H1 (cell line): Measurements from ENCODE around the gene ASB7. TPM values are rescaled to one million over a fixed set of nuclear protein-coding genes. Genes with fewer than 3 reads are reported as not detected.

Source experiments
- CTCF ChIA-PET: fragments of 300-600 bp; sonication (Branson Sonifier 250); formaldehyde crosslinking; loops from one replicate; lab custom pipeline; 2021; ENCODE audit not compliant: partially characterized antibody; lab: Charles Lee
- POLR2A ChIA-PET: fragments of 300-600 bp; sonication (Branson Sonifier 250); formaldehyde crosslinking; loops from one replicate; lab custom pipeline; 2021; ENCODE audit warnings: inconsistent platforms; ENCODE audit not compliant: partially characterized antibody; lab: Charles Lee
- DNase-seq, 2 experiments: peaks; one replicate each; pipeline versions ENCODE4 v3.0.0 to v3.0.0-alpha.2; 2010 to 2022; ENCODE audit warnings: low spot score in 2 of 2, low read depth in 1 of 2, mixed read lengths in 1 of 2
- FAIRE-seq: peaks from 2 replicates; lab custom pipeline; 2011; peaks lifted over from hg19 to GRCh38; lab: Jason Lieb, UNC
- H2AFZ ChIP-seq: 2 replicates; pipeline ENCODE4 v1.8.1; 2012; ENCODE audit warnings: low read length, inconsistent platforms
- H2AK5ac ChIP-seq: 2 replicates; pipeline ENCODE4 v1.6.1; 2013; ENCODE audit warnings: low read depth, low read length
- H2BK120ac ChIP-seq: replicated peaks from 2 replicates; pipeline ENCODE3; 2013; ENCODE audit warnings: low read depth, low read length, inconsistent platforms
- H2BK12ac ChIP-seq: 2 replicates; pipeline ENCODE4 v1.6.1; 2013; ENCODE audit warnings: low read depth, low read length
- H2BK15ac ChIP-seq: 2 replicates; pipeline ENCODE4 v1.6.1; 2013; ENCODE audit warnings: low read length
- H2BK20ac ChIP-seq: 2 replicates; pipeline ENCODE4 v1.6.1; 2013; ENCODE audit warnings: low read length
- H2BK5ac ChIP-seq: 2 replicates; pipeline ENCODE4 v1.6.1; 2013; ENCODE audit warnings: low read depth, low read length
- H3K14ac ChIP-seq: 2 replicates; pipeline ENCODE4 v1.6.1; 2013; ENCODE audit warnings: inconsistent platforms; ENCODE audit not compliant: insufficient read length
- H3K18ac ChIP-seq: 2 replicates; pipeline ENCODE4 v1.6.1; 2013; ENCODE audit warnings: low read length; ENCODE audit errors: extremely low read depth
- H3K23ac ChIP-seq: 2 replicates; pipeline ENCODE4 v1.6.1; 2013; ENCODE audit warnings: inconsistent platforms; ENCODE audit not compliant: insufficient read length
- H3K23me2 ChIP-seq: 2 replicates; pipeline ENCODE4 v1.6.1; 2013; ENCODE audit warnings: low read depth, low read length
- H3K27ac ChIP-seq: 2 replicates; pipeline ENCODE4 v1.6.1; 2011; ENCODE audit warnings: low read depth, low read length, inconsistent platforms
- H3K27me3 ChIP-seq, 4 experiments: replicated peaks in 1 of 4; 1 replicate in 1 of 4; 2 replicates in 3 of 4; pipeline versions ENCODE4 v1.6.1 to v1.8.1; 2011 to 2013; ENCODE audit warnings: low read length in 3 of 4, mild to moderate bottlenecking in 3 of 4, inconsistent platforms in 2 of 4, mixed read lengths in 2 of 4, moderate library complexity in 1 of 4; ENCODE audit not compliant: control insufficient read depth in 3 of 4, insufficient read depth in 3 of 4; ENCODE audit errors: extremely low read depth in 1 of 4
- H3K36me3 ChIP-seq, 4 experiments: 2 replicates each; pipeline versions ENCODE4 v1.6.1 to v1.8.1; 2011 to 2013; ENCODE audit warnings: mild to moderate bottlenecking in 4 of 4, low read length in 3 of 4, moderate library complexity in 2 of 4, control low read depth in 1 of 4, inconsistent platforms in 1 of 4; ENCODE audit not compliant: insufficient read depth in 4 of 4, control insufficient read depth in 2 of 4
- H3K4ac ChIP-seq: replicated peaks from 2 replicates; pipeline ENCODE3; 2013; ENCODE audit warnings: low read length, low read depth, mixed read lengths, inconsistent platforms; ENCODE audit not compliant: insufficient read length
- H3K4me1 ChIP-seq, 4 experiments: replicated peaks in 1 of 4; 1 replicate in 1 of 4; 2 replicates in 3 of 4; pipeline versions ENCODE4 v1.6.1 to v1.8.1; 2011 to 2013; ENCODE audit warnings: low read length in 3 of 4, inconsistent platforms in 2 of 4, mixed read lengths in 1 of 4; ENCODE audit not compliant: insufficient read depth in 4 of 4, control insufficient read depth in 3 of 4
- H3K4me2 ChIP-seq, 2 experiments: 2 replicates each; pipeline versions ENCODE4 v1.6.1 to v1.8.1; 2011 to 2013; ENCODE audit warnings: low read depth in 2 of 2, low read length in 2 of 2, control low read depth in 1 of 2, inconsistent platforms in 1 of 2, mild to moderate bottlenecking in 1 of 2; ENCODE audit not compliant: insufficient read depth in 1 of 2
- H3K4me3 ChIP-seq, 4 experiments: fragments of 200-600, 300-600 bp in 1 of 4; sonication (generic), shearing (Covaris generic), sonication (Bioruptor Twin) in 1 of 4; 2 replicates each; pipeline versions ENCODE4 v1.5.1 to v1.8.1; 2011 to 2016; ENCODE audit warnings: low read length in 4 of 4, low read depth in 3 of 4, control low read depth in 2 of 4, inconsistent platforms in 2 of 4, mild to moderate bottlenecking in 2 of 4, mixed read lengths in 1 of 4, moderate library complexity in 1 of 4; ENCODE audit not compliant: insufficient read depth in 2 of 4; ENCODE audit errors: extremely low read depth in 1 of 4
- H3K56ac ChIP-seq: replicated peaks from 2 replicates; pipeline ENCODE3; 2013; ENCODE audit warnings: low read depth, mild to moderate bottlenecking, mixed read lengths, low read length, inconsistent platforms; ENCODE audit not compliant: insufficient read length
- H3K79me1 ChIP-seq: 2 replicates; pipeline ENCODE4 v1.6.1; 2013; ENCODE audit warnings: low read depth, low read length, control low read depth
- H3K79me2 ChIP-seq, 2 experiments: 2 replicates each; pipeline versions ENCODE4 v1.6.1 to v1.8.1; 2012 to 2013; ENCODE audit warnings: low read length in 2 of 2, mild to moderate bottlenecking in 2 of 2, inconsistent platforms in 1 of 2; ENCODE audit not compliant: insufficient read depth in 2 of 2, control insufficient read depth in 1 of 2
- H3K9ac ChIP-seq, 4 experiments: replicated peaks in 1 of 4; 1 replicate in 1 of 4; 2 replicates in 3 of 4; pipeline versions ENCODE4 v1.6.1 to v1.8.1; 2011 to 2013; ENCODE audit warnings: low read depth in 3 of 4, low read length in 3 of 4, control low read depth in 2 of 4, mild to moderate bottlenecking in 2 of 4, moderate library complexity in 2 of 4, inconsistent platforms in 1 of 4; ENCODE audit errors: extremely low read depth in 1 of 4
- H3K9me3 ChIP-seq, 2 experiments: 2 replicates each; pipeline versions ENCODE4 v1.6.1 to v1.8.1; 2012 to 2013; ENCODE audit warnings: mild to moderate bottlenecking in 2 of 2, moderate library complexity in 2 of 2, control low read depth in 1 of 2, inconsistent platforms in 1 of 2, low read depth in 1 of 2, low read length in 1 of 2, mixed read lengths in 1 of 2; ENCODE audit not compliant: insufficient read depth in 2 of 2
- H4K20me1 ChIP-seq, 2 experiments: replicated peaks in 1 of 2; 2 replicates each; pipeline versions ENCODE3 to v1.8.1; 2011 to 2013; ENCODE audit warnings: inconsistent platforms in 2 of 2, low read length in 2 of 2, mild to moderate bottlenecking in 1 of 2; ENCODE audit not compliant: insufficient read depth in 2 of 2, control insufficient read depth in 1 of 2
- H4K5ac ChIP-seq: 2 replicates; pipeline ENCODE4 v1.6.1; 2013; ENCODE audit warnings: low read length, low read depth, mixed read lengths, inconsistent platforms; ENCODE audit not compliant: insufficient read length
- H4K8ac ChIP-seq: 2 replicates; pipeline ENCODE4 v1.8.0; 2013; ENCODE audit warnings: mild to moderate bottlenecking, moderate library complexity, low read length, inconsistent platforms; ENCODE audit not compliant: insufficient read depth; ENCODE audit errors: extremely low read depth
- H4K91ac ChIP-seq: replicated peaks from 2 replicates; pipeline ENCODE3; 2013; ENCODE audit warnings: low read length, mixed read lengths, inconsistent platforms; ENCODE audit not compliant: insufficient read length
- JUND ChIP-seq: IDR thresholded peaks from 2 replicates; pipeline ENCODE4 v1.6.1; 2011; ENCODE audit warnings: mild to moderate bottlenecking, improper control_type of control experiment, low read length
- YY1 ChIP-seq: IDR thresholded peaks from 2 replicates; pipeline ENCODE4 v1.6.1; 2011; ENCODE audit warnings: low read depth, mild to moderate bottlenecking, low read length
- WGBS, 2 experiments: shearing (Covaris generic) in 1 of 2; methylation state at CpG; one replicate each; pipeline versions ENCODE4 v1.1.6 to v1.1.7; 2013 to 2015; ENCODE audit warnings: low lambda C conversion rate in 2 of 2, mixed read lengths in 2 of 2, inconsistent platforms in 1 of 2, low coverage in 1 of 2, missing lambda C conversion rate in 1 of 2; ENCODE audit not compliant: insufficient replicate concordance in 2 of 2, insufficient coverage in 1 of 2, insufficient read length in 1 of 2; ENCODE audit errors: extremely low coverage in 1 of 2, missing lambda C conversion rate in 1 of 2; 5-methylcytosine and 5-hydroxymethylcytosine counted together
- polyA plus RNA-seq, 7 experiments: library from polyadenylated mRNA; depleted of rRNA in 3 of 7; stranded (reverse) in 5 of 7; unstranded in 2 of 7; fragments of >200 nt in 5 of 7; fragments of 200-250 nt in 2 of 7; gene quantifications; 1 replicate in 5 of 7; 2 replicates in 1 of 7; 4 replicates in 1 of 7; pipeline versions ENCODE4 v1.2.1 to v1.2.3, GENCODE V29; 2011 to 2013; ENCODE audit warnings: missing spikeins in 2 of 7, mixed read lengths in 2 of 7
- total RNA-seq: library from RNA; stranded (reverse); fragmentation: NEBNext Ultra II Directional; extraction: Animal tissue kit (Norgen Biotek cat#: 25700); gene quantifications from 2 replicates; pipeline ENCODE4 v1.2.1, GENCODE V29; 2021

ASB7 gene
- total and polyA plus RNA-seq, 2 of the 8 experiments (the other 6 are each of a cell fraction or from before 2014, with no cell fraction given) = 5.2 to 12.8 TPM

GRCh38 chr15:100670505-100671021, 68.2 kb downstream of the ASB7 start:
- H3K9ac ChIP-seq = no peak overlapping the region
- no peak overlapping the region for H3K4me3 ChIP-seq
- H4K5ac ChIP-seq = no peak overlapping the region
- H4K8ac ChIP-seq = peak overlapping the region; percentile 57; the same call in 1 of the 2 replicates
- no peak overlapping the region for H2BK120ac ChIP-seq
- H3K79me2 ChIP-seq = no peaks in the 10 kb centered on the region
- H2AFZ ChIP-seq = no peak overlapping the region; the same call in 1 of the 2 replicates
- no peak overlapping the region for H2BK5ac ChIP-seq
- H3K23ac ChIP-seq = no peak overlapping the region
- H2BK20ac ChIP-seq = no peak overlapping the region
- no peak overlapping the region for H2BK15ac ChIP-seq
- no peak overlapping the region for H3K27ac ChIP-seq
- no peak overlapping the region for H4K91ac ChIP-seq
- no peaks in the 10 kb centered on the region; the same call in 1 of the 2 replicates for H3K79me1 ChIP-seq
- no peaks in the 10 kb centered on the region for H3K23me2 ChIP-seq
- no peak overlapping the region for H3K14ac ChIP-seq
- ChIA-PET POLR2A (no interaction called here), CTCF (interaction anchor here (0.9 to 3.7 kb wide), 15 partner anchors 7 to 248 kb away, joined by 3 to 79 read pairs (median 5); no protein-coding TSS in a partner anchor)
- no peak overlapping the region for H2AK5ac ChIP-seq
- peak in 1 of 2 experiments; percentile 33 for DNase-seq
- H3K9me3 ChIP-seq = no peaks in the 10 kb centered on the region
- H3K27me3 ChIP-seq = no peaks in the 10 kb centered on the region
- H2BK12ac ChIP-seq = no peak overlapping the region
- no peak overlapping the region for H3K18ac ChIP-seq
- TF ChIP-seq YY1 = no peak
- no peak for TF ChIP-seq JUND
- WGBS, 2 experiments = 78% methylated on average over 8 of the region's 8 CpGs; no CpG with 5 or more reads in 1 of the 2 experiments
- H3K4me1 ChIP-seq = no peaks in the 10 kb centered on the region
- no peak overlapping the region for H3K56ac ChIP-seq
- no peaks in the 10 kb centered on the region for H4K20me1 ChIP-seq
- no peak overlapping the region for H3K4me2 ChIP-seq
- no peak overlapping the region for H3K4ac ChIP-seq
- no peak for FAIRE-seq
- H3K36me3 ChIP-seq = no peaks in the 10 kb centered on the region
